Upper lobe of right lung (tissue), 1 donor: ENCODE measurements around the gene WIPF1. TPM values are rescaled to one million over a fixed set of nuclear protein-coding genes. Genes with fewer than 3 reads are reported as not detected.

Experiments used
- ATAC-seq: fragments of 200-7000 bp; cut with Tn5 transposase; one replicate; pipeline ENCODE4 v1.9.1; 2020; ENCODE audit warnings: mild to moderate bottlenecking, moderate library complexity
- DNase-seq: peaks from one replicate; pipeline ENCODE4 v3.0.0-alpha.2; 2020
- H3K27ac ChIP-seq: fragments of 200-600 bp; one replicate; pipeline ENCODE4 v1.8.0; 2022
- H3K27me3 ChIP-seq: fragments of 200-600 bp; one replicate; pipeline ENCODE4 v1.8.0; 2022; ENCODE audit warnings: mild to moderate bottlenecking
- H3K36me3 ChIP-seq: fragments of 200-600 bp; one replicate; pipeline ENCODE4 v1.8.0; 2022
- H3K4me1 ChIP-seq: fragments of 200-600 bp; one replicate; pipeline ENCODE4 v1.8.0; 2022
- H3K4me3 ChIP-seq: fragments of 200-600 bp; one replicate; pipeline ENCODE4 v1.8.0; 2022; ENCODE audit warnings: mild to moderate bottlenecking
- H3K9me3 ChIP-seq: fragments of 200-600 bp; one replicate; pipeline ENCODE4 v1.8.0; 2022
- intact Hi-C: fragments of 100-400 bp; cut with DNase I; formaldehyde crosslinking; loops from one replicate; pipeline ENCODE4 v1.11.0; 2022
- total RNA-seq: library from RNA; stranded (reverse); fragmentation: NEBNext Ultra II Directional; extraction: Animal tissue kit (Norgen Biotek cat#: 25700); gene quantifications from one replicate; pipeline ENCODE4 v1.2.1, GENCODE V29; 2021
- TF ChIP-seq, protein P1 (sequence below): fragments of 200-600 bp; IDR thresholded peaks from one replicate; pipeline ENCODE4 v1.8.0; 2022; ENCODE audit warnings: antibody characterized with exemption
- donor health status: DM: no; HTN: yes; CAD: no; lungs with severe emphysema.

Gene WIPF1
- total RNA-seq, 1 donor from 2014 or later, result 71.5 TPM

DNA sequence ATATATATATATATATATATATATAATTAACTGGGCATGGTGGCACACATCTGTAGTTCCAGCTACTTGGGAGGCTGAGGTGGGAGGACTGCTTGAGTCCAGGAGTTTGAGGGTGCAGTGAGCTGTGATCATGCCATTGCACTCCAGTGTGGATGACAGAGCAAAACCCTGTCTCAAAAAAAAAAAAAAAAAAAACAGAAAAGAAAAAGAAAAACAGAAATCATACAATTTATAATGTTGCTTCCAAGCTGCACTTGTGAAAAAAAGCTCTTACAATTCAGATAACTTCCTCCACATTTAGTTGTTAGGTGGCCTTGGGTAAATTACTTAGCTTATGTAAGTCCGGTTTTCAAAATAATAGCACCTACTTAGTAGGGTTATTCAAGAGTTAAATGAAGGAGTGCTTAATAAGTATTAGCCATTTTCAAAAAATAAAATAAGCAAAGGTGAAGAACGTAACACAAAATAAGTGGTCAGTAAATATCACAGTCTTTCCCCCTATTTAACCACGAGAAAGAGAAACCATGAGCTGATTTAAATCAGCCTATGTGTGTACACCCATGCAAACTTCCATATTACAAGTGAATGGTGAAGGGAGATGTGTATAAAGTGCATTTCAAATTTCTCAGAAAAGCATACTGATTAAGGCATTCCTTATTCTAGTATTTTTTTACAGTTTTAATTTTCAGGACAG is 2.3 kb downstream of the WIPF1 start:
- Histone ChIP-seq H3K9me3 (no peaks in the 10 kb centered on the region), H3K4me3 (peak overlapping the region; percentile 41), H3K27me3 (no peaks in the 10 kb centered on the region), H3K27ac (peak overlapping the region; percentile 85), H3K4me1 (peaks cover 28% of the 10 kb centered on the region), H3K36me3 (no peaks in the 10 kb centered on the region)
- DNase-seq (no peak), ATAC-seq (no peak)
- TF ChIP-seq, protein P1, sequence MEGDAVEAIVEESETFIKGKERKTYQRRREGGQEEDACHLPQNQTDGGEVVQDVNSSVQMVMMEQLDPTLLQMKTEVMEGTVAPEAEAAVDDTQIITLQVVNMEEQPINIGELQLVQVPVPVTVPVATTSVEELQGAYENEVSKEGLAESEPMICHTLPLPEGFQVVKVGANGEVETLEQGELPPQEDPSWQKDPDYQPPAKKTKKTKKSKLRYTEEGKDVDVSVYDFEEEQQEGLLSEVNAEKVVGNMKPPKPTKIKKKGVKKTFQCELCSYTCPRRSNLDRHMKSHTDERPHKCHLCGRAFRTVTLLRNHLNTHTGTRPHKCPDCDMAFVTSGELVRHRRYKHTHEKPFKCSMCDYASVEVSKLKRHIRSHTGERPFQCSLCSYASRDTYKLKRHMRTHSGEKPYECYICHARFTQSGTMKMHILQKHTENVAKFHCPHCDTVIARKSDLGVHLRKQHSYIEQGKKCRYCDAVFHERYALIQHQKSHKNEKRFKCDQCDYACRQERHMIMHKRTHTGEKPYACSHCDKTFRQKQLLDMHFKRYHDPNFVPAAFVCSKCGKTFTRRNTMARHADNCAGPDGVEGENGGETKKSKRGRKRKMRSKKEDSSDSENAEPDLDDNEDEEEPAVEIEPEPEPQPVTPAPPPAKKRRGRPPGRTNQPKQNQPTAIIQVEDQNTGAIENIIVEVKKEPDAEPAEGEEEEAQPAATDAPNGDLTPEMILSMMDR, result no peak
- intact Hi-C loops, result no loop called here

GRCh38 chr2:174594456-174594855 is 3.1 kb downstream of the WIPF1 start:
- H3K4me3 ChIP-seq, result peak overlapping the region; percentile 17
- H3K4me1 ChIP-seq, result peaks cover 30% of the 10 kb centered on the region
- ATAC-seq (no peak), DNase-seq (no peak)
- intact Hi-C loops, result no loop called here
- no peaks in the 10 kb centered on the region for H3K9me3 ChIP-seq
- H3K27me3 ChIP-seq, result no peaks in the 10 kb centered on the region
- TF ChIP-seq, protein P1, result no peak
- no peaks in the 10 kb centered on the region for H3K36me3 ChIP-seq
- peak overlapping the region; percentile 85 for H3K27ac ChIP-seq

GRCh38 chr2:174593574-174594203 is 3.9 kb downstream of the WIPF1 start:
- Histone ChIP-seq H3K27ac (peak overlapping the region; percentile 85), H3K4me3 (peak overlapping the region; percentile 17), H3K4me1 (peaks cover 27% of the 10 kb centered on the region), H3K9me3 (no peaks in the 10 kb centered on the region), H3K36me3 (no peaks in the 10 kb centered on the region), H3K27me3 (no peaks in the 10 kb centered on the region)
- intact Hi-C loops, result no loop called here
- DNase-seq (no peak), ATAC-seq (peak; percentile 69)
- TF ChIP-seq, protein P1, result no peak

GRCh38 chr2:174593041-174593440 is 4.6 kb downstream of the WIPF1 start:
- ATAC-seq (no peak), DNase-seq (no peak)
- Histone ChIP-seq H3K4me3 (peak overlapping the region; percentile 17), H3K27ac (no peak overlapping the region), H3K36me3 (no peaks in the 10 kb centered on the region), H3K4me1 (peaks cover 21% of the 10 kb centered on the region), H3K9me3 (no peaks in the 10 kb centered on the region), H3K27me3 (no peaks in the 10 kb centered on the region)
- intact Hi-C loops, result no loop called here
- TF ChIP-seq, protein P1, result no peak

DNA sequence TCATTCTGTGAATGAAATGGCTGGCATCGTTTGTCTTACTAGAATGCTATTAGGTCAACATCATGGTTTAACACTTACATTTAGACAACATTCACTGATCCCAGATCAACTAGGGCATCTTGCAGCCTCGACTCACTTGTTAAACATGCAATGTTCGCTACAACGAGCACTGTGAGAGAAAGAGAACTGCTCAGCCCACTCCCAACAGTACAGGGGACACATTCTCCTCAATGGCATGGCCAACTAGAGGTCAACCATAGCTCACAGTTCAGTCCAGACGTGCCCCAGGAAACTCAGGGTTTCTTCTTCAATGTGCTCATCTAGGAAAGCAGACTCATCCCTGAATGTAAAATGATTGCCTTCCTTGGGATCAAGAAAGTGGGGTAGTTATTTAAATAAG is 5.9 kb downstream of the WIPF1 start:
- Histone ChIP-seq H3K27me3 (no peaks in the 10 kb centered on the region), H3K36me3 (no peaks in the 10 kb centered on the region), H3K9me3 (no peaks in the 10 kb centered on the region), H3K4me1 (peaks cover 18% of the 10 kb centered on the region), H3K4me3 (no peak overlapping the region), H3K27ac (no peak overlapping the region)
- TF ChIP-seq, protein P1, result no peak
- intact Hi-C loops, result no loop called here
- DNase-seq (no peak), ATAC-seq (no peak)
